MM.1S (cell line): ENCODE results near the gene TMCC1.

Experiments used
- DNase-seq: peaks from one replicate; pipeline ENCODE4 v3.0.0-alpha.2; 2015
- H2AFZ ChIP-seq: fragments of 300-600 bp; sonication (generic); 2 replicates; pipeline ENCODE4 v1.6.0; 2016; ENCODE audit warnings: antibody characterized with exemption, low read length
- H3F3A ChIP-seq: fragments of 300-600 bp; sonication (generic); 2 replicates; pipeline ENCODE4 v1.6.1; 2016; ENCODE audit warnings: mild to moderate bottlenecking, antibody characterized with exemption, low read length, moderate library complexity, mixed read lengths; ENCODE audit not compliant: insufficient read depth
- H3K27ac ChIP-seq: fragments of 300-600 bp; sonication (generic); 2 replicates; pipeline ENCODE4 v1.5.1; 2016; ENCODE audit warnings: mild to moderate bottlenecking, low read length
- H3K27me3 ChIP-seq: fragments of 300-600 bp; sonication (generic); replicated peaks from 2 replicates; pipeline ENCODE4 v1.6.0; 2016; ENCODE audit warnings: low read length; ENCODE audit not compliant: insufficient read depth
- H3K36me3 ChIP-seq: fragments of 300-600 bp; sonication (generic); replicated peaks from 2 replicates; pipeline ENCODE4 v1.6.1; 2016; ENCODE audit warnings: mild to moderate bottlenecking, low read length, mixed read lengths; ENCODE audit not compliant: insufficient read depth
- H3K4me1 ChIP-seq: fragments of 300-600 bp; sonication (generic); 2 replicates; pipeline ENCODE4 v1.6.1; 2016; ENCODE audit warnings: low read length, mixed read lengths
- H3K4me2 ChIP-seq: fragments of 300-600 bp; sonication (generic); 2 replicates; pipeline ENCODE4 v1.6.0; 2016; ENCODE audit warnings: low read depth, low read length
- H3K4me3 ChIP-seq: fragments of 300-600 bp; sonication (generic); 2 replicates; pipeline ENCODE4 v1.5.1; 2016; ENCODE audit warnings: low read length, mixed read lengths
- H3K79me2 ChIP-seq: fragments of 300-600 bp; sonication (generic); 2 replicates; pipeline ENCODE4 v1.6.1; 2016; ENCODE audit warnings: mixed run types, low read length, mixed read lengths
- H3K9ac ChIP-seq: fragments of 300-600 bp; sonication (generic); 2 replicates; pipeline ENCODE4 v1.6.1; 2016; ENCODE audit warnings: low read length, mixed read lengths
- H3K9me2 ChIP-seq: fragments of 300-600 bp; sonication (generic); replicated peaks from 2 replicates; pipeline ENCODE4 v1.6.1; 2016; ENCODE audit warnings: mild to moderate bottlenecking, low read length, mixed read lengths; ENCODE audit not compliant: insufficient read depth
- H3K9me3 ChIP-seq: fragments of 300-600 bp; sonication (generic); replicated peaks from 2 replicates; pipeline ENCODE4 v1.6.1; 2016; ENCODE audit warnings: mild to moderate bottlenecking, low read length, mixed read lengths; ENCODE audit not compliant: insufficient read depth
- H4K20me1 ChIP-seq: fragments of 300-600 bp; sonication (generic); 2 replicates; pipeline ENCODE4 v1.6.1; 2016; ENCODE audit warnings: mild to moderate bottlenecking, low read length, moderate library complexity, mixed read lengths; ENCODE audit not compliant: insufficient read depth
- CTCF ChIP-seq: fragments of 300-600 bp; sonication (generic); IDR thresholded peaks from 2 replicates; pipeline ENCODE4 v1.5.1; 2016; ENCODE audit warnings: antibody characterized with exemption, low read length, mixed read lengths
- EZH2 ChIP-seq: fragments of 300-600 bp; sonication (generic); optimal IDR thresholded peaks from 2 replicates; pipeline ENCODE3; 2017; ENCODE audit warnings: low read depth, mild to moderate bottlenecking, antibody characterized with exemption, low read length, mixed read lengths
- EZH2phosphoT487 ChIP-seq: fragments of 300-600 bp; sonication (generic); IDR thresholded peaks from 2 replicates; pipeline ENCODE4 v1.6.1; 2018; ENCODE audit warnings: antibody characterized with exemption, low read length

Gene TMCC1

GRCh38 chr3:129768728-129769127, 124.8 kb downstream of the TMCC1 start:
- DNase-seq = no peak
- Histone ChIP-seq H3K4me3 (no peak overlapping the region), H2AFZ (no peak overlapping the region), H3K9me2 (no peaks in the 10 kb centered on the region), H3K9me3 (no peaks in the 10 kb centered on the region), H3K4me2 (no peak overlapping the region), H3K27me3 (no peaks in the 10 kb centered on the region), H4K20me1 (no peaks in the 10 kb centered on the region), H3K27ac (no peak overlapping the region), H3K36me3 (no peaks in the 10 kb centered on the region; the same call in 1 of the 2 replicates), H3K9ac (no peak overlapping the region), H3K4me1 (no peaks in the 10 kb centered on the region), H3F3A (no peaks in the 10 kb centered on the region), H3K79me2 (peaks cover 7% of the 10 kb centered on the region)
- no peak for TF ChIP-seq EZH2
- TF ChIP-seq EZH2phosphoT487 = no peak
- TF ChIP-seq CTCF = no peak

GRCh38 chr3:129766135-129766534, 127.4 kb downstream of the TMCC1 start:
- Histone ChIP-seq H3K9me3 (no peaks in the 10 kb centered on the region), H3K9ac (no peak overlapping the region), H3K4me1 (no peaks in the 10 kb centered on the region), H4K20me1 (no peaks in the 10 kb centered on the region), H3K4me3 (no peak overlapping the region), H2AFZ (no peak overlapping the region), H3K36me3 (no peaks in the 10 kb centered on the region; the same call in 1 of the 2 replicates), H3K4me2 (no peak overlapping the region), H3F3A (no peaks in the 10 kb centered on the region), H3K79me2 (peaks cover 7% of the 10 kb centered on the region), H3K27me3 (no peaks in the 10 kb centered on the region), H3K27ac (no peak overlapping the region), H3K9me2 (no peaks in the 10 kb centered on the region)
- no peak for DNase-seq
- no peak for TF ChIP-seq EZH2
- no peak for TF ChIP-seq EZH2phosphoT487
- no peak for TF ChIP-seq CTCF

- no peaks in the 10 kb centered on the region; the same call in 1 of the 2 replicates for H3K36me3 ChIP-seq
- no peak overlapping the region for H3K4me2 ChIP-seq
- H3K9me3 ChIP-seq = no peaks in the 10 kb centered on the region
- H3K9ac ChIP-seq = no peak overlapping the region
- H3K79me2 ChIP-seq = peaks cover 3% of the 10 kb centered on the region
- no peaks in the 10 kb centered on the region for H4K20me1 ChIP-seq
- no peaks in the 10 kb centered on the region for H3F3A ChIP-seq
- TF ChIP-seq EZH2 (no peak), EZH2phosphoT487 (no peak), CTCF (no peak)
- no peaks in the 10 kb centered on the region for H3K9me2 ChIP-seq
- no peak overlapping the region for H3K27ac ChIP-seq
- no peak for DNase-seq
- H3K4me3 ChIP-seq = no peak overlapping the region
- no peaks in the 10 kb centered on the region for H3K4me1 ChIP-seq
- no peaks in the 10 kb centered on the region for H3K27me3 ChIP-seq
- no peak overlapping the region for H2AFZ ChIP-seq
Measured at GRCh38 chr3:129764090-129764489, 129.4 kb downstream of the TMCC1 start.
